GM18526 (cell line): ENCODE results near the gene MAP7D3.
"Not testable (repeated sequence)": the region's sequence is repeated elsewhere in the genome, so short reads cannot be mapped to it uniquely, and the experiment has no call there.

Source experiments
- POLR2A ChIP-seq: IDR thresholded peaks from 3 replicates; pipeline ENCODE4 v1.6.1; 2011; ENCODE audit not compliant: insufficient read length; ENCODE audit errors: extremely low read depth

The MAP7D3 gene

GRCh38 chrX:136251041-136251991 is at the start of gene MAP7D3:
MAP7D3 (minus strand) TSS chrX:136251400; CDS start chrX:136251358, 42 bp downstream.
- TF ChIP-seq POLR2A, result peak; percentile 72

- not testable (repeated sequence) for TF ChIP-seq POLR2A
These were observed 49.5 kb upstream of the MAP7D3 start, which contains the start of gene ADGRG4 for GRCh38 chrX:136300721-136301120. ADGRG4 (plus strand) TSS chrX:136300963; CDS start chrX:136308778, 7,815 bp downstream.

- TF ChIP-seq POLR2A, result no peak
These were observed 44.2 kb upstream of the MAP7D3 start for GRCh38 chrX:136295380-136295779.

- no peak for TF ChIP-seq POLR2A
These were observed 41.5 kb upstream of the MAP7D3 start for GRCh38 chrX:136292656-136293055.

GRCh38 chrX:136291824-136292223 is 40.6 kb upstream of the MAP7D3 start:
- no peak for TF ChIP-seq POLR2A

GRCh38 chrX:136275553-136275952 is 24.4 kb upstream of the MAP7D3 start:
- TF ChIP-seq POLR2A, result no peak

- TF ChIP-seq POLR2A, result no peak
These were observed 22.8 kb upstream of the MAP7D3 start for GRCh38 chrX:136273986-136274385.

- no peak for TF ChIP-seq POLR2A
These were observed 21.1 kb upstream of the MAP7D3 start for GRCh38 chrX:136272325-136272724.

GRCh38 chrX:136271300-136271699 is 20.1 kb upstream of the MAP7D3 start:
- no peak for TF ChIP-seq POLR2A

- no peak for TF ChIP-seq POLR2A
These were observed 18.7 kb upstream of the MAP7D3 start for GRCh38 chrX:136269921-136270320.

GRCh38 chrX:136268051-136269048 is 17.1 kb upstream of the MAP7D3 start:
- no peak for TF ChIP-seq POLR2A

GRCh38 chrX:136266828-136267227 is 15.6 kb upstream of the MAP7D3 start:
- TF ChIP-seq POLR2A, result no peak

GRCh38 chrX:136262812-136263315 is 11.7 kb upstream of the MAP7D3 start:
- no peak for TF ChIP-seq POLR2A

- no peak for TF ChIP-seq POLR2A
These were observed 11.0 kb upstream of the MAP7D3 start for GRCh38 chrX:136262243-136262642.

- no peak for TF ChIP-seq POLR2A
These were observed 10.1 kb upstream of the MAP7D3 start for GRCh38 chrX:136261321-136261720.
